HG02938 (cell line): ENCODE measurements around the gene FAM240A.
"Not testable (repeated sequence)": the region's sequence is repeated elsewhere in the genome, so short reads cannot be mapped to it uniquely, and the experiment has no call there.

ENCODE experiments used
- ATAC-seq: cut with Tn5 transposase; IDR thresholded peaks from one replicate; pipeline ENCODE4 v1.9.1; 2021; ENCODE audit warnings: mild to moderate bottlenecking, moderate library complexity; ENCODE audit not compliant: unreplicated experiment

FAM240A gene

DNA sequence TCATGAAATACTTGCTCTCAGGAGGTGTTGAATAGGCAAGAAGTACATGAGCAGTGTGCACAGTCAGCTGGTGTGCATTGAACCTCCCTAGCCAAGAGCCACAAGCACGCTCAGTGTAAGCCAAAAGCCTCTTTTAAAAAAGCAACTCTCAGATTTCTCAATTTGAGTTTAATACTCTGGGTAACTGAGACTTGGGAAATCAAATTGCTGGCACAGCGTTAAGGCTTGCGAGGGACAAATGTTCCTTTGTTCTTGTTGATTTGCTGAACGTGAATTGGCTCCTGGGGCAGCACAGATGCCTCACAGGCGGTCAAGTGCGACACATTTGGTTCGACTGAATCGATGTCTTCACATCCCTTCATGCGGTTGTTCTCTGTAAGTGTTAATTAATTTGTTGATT is at the start of gene FAM240A:
FAM240A (plus strand) TSS at position 202 of the 400 bp plus-strand sequence; CDS start at position 361, 159 bp downstream.
- ATAC-seq, result no peak

DNA sequence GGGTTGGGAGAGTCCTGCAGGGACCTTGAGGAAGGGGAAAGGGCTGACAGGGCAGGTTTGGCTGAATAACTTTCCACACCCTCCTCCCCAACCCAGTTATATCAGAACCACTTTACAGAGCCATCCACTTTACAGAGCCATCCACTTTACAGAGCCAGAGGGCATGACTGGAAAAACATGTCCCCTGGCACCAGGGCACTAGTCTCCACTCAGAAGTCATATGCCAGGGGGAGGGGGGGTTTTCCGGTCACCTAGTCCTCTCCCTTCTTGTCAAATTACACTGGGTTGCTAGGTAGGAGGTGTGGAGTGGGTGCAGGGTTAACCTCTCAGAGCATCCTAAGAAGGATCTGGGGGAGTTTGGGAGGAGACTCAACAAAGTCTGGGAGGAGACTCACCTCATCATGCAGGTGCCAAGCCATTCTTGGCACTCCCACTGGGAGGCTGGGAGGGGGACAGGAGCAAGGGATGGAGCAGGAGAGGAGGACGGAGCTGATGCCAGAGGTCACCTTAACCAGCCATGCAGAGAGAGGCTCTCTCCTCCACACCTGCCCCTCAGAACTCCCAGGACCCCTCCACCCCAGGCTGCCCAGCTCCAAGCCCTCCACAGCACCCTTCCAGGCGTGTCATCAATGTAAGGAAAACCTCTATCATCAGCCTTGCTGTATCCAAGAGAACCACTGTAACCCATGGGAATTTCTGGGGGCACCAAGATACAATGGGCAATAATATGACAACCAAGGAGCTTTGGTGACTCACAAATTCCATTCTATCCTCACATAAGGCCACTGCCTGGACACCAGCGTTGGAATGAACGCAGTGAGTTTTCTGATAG is 47.9 kb upstream of the FAM240A start:
- ATAC-seq, result no peak

- ATAC-seq, result no peak
These were observed 47.2 kb upstream of the FAM240A start for GRCh38 chr3:46565077-46565476.

DNA sequence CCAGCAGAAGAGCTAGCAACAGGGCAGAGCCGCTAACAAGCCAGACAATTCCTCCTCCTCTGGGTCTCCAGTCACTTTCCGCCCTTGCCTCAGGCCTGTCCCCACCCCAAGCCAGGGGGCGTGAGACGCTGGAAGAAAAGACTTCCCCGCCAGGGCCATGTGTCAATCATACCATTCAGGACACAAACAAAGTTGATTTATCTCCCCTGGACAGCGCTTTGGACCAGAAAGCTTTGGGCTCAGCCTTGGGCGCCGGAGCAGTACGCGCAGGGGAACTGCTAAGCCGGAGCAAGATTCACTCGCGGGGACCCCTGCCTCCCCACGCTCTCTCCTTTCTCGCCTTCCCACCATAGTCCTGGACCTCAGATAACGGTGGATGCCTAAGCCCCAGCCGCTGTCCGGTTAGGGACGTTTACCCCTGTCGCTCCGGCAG is 46.7 kb upstream of the FAM240A start:
- no peak for ATAC-seq

GRCh38 chr3:46566040-46566641 is 46.2 kb upstream of the FAM240A start, which contains the start of gene LRRC2:
Gene LRRC2, minus strand, starts transcription at chr3:46566302. Its CDS starts 14,711 bp downstream, at chr3:46551591.
- ATAC-seq, result no peak

DNA sequence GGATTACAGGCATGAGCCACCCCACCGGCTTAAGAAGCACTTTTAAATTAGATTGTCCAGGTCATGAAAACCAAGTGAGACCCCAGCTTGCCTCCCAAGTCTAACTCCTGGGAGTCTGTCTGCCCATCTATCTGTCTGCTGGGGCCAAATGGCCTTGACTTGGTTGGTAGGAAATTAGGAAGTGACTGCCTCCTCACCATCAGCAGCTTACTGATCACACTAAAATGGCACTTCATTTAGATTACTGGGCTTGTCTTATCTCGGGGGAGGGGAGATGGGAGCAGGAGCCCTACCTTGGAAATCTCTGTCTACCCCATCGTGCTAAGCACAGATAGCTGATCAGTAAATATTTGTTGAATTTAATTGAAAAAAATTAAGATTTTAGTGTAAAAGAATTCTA is 40.6 kb upstream of the FAM240A start:
- no peak for ATAC-seq

GRCh38 chr3:46573701-46574100 is 38.6 kb upstream of the FAM240A start:
- no peak for ATAC-seq

DNA sequence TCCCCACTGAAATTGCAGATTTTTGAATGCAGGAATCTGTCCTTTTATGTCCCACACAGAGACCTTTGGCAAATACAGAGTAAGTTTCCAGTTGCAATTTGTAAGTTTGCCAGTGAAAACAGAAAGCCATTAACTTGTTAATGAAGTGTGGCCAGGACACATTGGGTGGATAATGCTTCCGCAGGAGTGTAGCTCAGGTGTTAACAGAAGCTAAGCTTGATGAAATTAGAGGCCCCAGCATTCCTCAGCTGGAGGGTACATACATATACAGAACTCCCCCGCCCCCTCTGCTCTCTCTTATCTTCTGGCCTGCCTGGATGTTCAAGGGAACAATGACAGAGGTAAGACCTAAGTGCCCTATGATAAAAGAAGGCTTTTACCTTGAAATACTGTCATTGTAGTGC is 38.1 kb upstream of the FAM240A start:
- no peak for ATAC-seq

DNA sequence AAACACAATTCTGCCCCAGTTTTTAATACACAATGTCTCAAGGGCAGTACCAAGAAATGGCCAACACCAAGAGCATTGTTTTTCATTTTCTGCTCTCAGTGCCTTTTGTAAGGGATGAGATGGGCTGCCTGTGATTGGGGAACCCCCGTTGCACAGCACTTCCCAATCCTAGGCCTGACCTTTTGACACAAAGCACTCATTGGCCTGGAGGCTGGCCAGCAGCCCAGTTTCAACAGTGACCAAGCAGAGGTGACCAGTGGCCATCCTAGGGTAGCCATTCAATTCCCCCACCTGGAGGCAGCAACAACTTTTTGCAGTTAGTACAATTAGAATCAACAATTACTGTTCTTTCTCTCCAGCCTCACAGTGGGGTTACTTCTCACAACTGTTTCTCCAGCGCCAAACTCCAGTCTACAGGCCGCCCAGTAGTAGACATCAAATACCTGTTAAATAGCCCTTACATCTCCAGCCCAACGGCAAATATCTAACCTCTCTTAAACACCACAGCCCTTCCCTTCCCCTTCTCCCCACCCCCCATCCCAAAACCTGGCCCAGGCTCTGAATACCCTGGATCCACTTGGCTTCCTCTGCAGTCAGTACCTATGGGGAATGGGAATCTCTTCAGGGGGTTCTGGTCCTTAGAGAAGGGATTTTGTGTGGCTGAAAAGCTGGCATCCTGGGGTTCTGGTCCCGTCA is 37.3 kb upstream of the FAM240A start:
- ATAC-seq, result no peak

DNA sequence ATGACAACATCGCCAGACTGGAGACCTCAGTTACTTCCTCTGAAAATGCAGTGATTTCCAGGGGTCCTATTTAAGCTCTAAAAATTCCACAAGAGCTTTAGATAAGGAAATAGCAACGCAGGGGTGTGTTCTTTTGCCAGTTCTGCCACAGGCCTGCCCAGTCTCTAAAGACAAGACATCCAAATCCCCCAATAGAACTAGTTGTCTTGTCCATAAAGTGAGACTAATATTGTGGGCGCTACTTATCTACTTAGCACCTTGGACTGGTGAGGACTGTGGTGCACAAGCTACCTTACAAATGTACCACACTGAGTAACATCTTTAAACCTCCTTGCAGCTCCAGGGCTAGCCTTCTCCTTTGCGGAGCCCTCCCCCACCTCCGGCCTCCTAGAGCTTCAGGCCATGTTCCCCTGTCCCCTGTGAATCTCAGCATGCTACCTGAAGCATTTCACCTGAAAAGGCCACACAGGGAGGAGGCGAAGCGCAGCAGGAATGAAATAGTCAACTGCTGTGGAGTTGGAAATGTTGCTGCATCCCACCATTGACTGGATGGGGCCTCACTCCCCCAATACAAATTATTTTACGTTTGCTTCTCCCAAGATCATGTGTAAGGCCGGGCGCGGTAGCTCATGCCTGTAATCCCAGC is 36.6 kb upstream of the FAM240A start:
- ATAC-seq, result no peak

DNA sequence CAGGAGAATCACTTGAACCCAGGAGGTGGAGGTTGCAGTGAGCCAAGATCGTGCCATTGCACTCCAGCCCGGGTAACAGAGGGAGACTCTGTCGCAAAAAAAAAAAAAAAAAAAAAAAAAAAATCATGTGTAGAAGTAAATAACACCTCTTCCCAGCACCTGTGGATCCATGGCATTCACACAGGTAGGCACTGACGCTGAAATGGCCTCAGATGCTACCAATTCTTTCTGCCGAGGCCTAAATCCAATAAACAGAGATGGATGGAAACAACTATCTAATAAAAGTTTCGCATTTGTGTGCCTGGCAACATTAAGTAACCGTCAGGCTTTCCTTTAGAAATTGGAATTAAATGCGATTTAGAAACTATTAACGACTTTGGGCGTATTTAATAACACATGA is 35.9 kb upstream of the FAM240A start:
- no peak for ATAC-seq

DNA sequence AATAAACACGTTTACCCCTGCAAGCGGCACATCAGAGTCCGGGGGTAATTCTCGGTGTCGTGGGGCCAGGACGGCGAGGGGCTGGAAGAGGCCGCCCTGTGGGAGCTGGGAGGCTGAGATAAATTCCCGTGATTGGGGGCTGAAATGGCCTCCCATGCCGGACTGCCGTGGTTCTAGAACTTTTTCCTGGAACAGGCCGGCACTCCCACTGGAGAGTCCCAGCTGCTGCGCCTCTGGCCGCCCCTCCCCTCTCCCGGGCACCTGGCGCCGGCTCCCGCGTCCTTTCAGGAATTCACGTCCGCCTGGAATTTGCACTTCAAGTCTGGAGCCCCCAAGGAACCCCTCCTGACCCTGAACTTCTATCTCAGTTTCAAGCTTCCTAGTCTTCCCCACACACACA is 35.4 kb upstream of the FAM240A start:
- ATAC-seq, result no peak

GRCh38 chr3:46577580-46578249 is 34.6 kb upstream of the FAM240A start:
- ATAC-seq, result not testable (repeated sequence)

GRCh38 chr3:46578973-46579755 is 33.2 kb upstream of the FAM240A start:
- ATAC-seq, result no peak

DNA sequence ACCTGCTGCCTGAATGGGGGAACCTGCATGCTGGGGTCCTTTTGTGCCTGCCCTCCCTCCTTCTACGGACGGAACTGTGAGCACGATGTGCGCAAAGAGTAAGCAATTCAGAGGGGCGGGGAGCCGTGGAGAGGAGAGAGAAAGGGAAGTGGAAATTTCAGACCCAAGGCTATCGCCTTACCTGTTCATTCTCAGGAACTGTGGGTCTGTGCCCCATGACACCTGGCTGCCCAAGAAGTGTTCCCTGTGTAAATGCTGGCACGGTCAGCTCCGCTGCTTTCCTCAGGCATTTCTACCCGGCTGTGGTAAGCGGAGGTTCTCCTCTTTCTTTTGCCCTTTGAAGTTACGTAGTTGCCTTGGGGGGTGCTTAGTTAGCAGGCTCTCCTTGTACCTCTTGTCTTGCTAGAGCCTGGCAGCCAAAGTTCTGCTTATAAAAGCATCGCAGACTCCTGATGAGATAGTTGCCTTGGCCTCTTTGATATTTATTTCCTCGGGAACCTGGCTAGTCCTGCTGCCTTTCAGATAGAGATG is 32.5 kb upstream of the FAM240A start:
- no peak for ATAC-seq

- no peak for ATAC-seq
These were observed 31.6 kb upstream of the FAM240A start for GRCh38 chr3:46580675-46581074.

- ATAC-seq, result no peak
These were observed 27.5 kb upstream of the FAM240A start for GRCh38 chr3:46584598-46585467.

DNA sequence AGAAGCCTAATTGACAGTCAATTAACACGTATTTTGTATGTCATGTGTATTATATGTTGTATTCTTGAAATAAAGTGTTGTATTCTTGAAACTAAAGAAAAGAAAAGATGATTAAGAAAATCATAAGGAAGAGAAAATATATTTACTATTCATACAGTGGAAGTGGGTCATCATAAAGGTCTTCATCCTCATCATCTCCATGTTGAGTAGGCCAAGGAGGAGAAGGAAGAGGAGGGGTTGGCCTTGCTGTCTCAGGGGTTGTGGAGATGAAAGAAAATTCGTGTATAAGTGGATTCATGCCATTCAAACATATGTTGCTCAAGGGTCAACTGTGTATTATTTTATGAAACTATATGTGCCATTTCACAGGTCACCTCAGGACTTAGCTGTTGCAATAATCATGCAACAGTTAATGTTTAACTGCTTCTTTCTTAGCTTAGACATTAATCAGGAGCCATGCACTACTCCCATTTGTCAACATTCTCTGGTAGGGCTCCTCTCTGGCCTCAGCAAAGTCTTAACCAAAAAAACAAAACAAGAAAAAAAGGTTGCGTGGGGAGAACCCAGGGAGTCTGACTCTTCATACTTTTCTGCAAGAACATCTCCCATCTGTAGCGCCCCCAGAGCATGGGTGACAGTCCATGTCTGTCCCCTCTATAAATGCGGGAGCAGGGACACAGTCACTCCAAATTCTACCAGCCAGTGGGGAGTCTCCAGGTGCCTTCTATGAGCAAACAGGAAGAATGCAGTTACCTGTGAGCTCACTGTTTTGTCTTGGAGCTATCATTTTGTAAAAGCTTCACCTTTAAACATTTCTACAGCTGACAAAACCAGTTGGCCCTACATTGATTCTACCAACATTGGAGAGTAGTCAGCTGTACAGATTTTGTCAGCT is 26.3 kb upstream of the FAM240A start:
- no peak for ATAC-seq
